Stimulated activated CD4-positive, alpha-beta T cell treated with anti-CD3 and anti-CD28 coated beads, Interleukin-2, amount 100 ng/mL, for 48 hours (primary cell): ENCODE measurements around the gene CHPF.

ENCODE experiments used
- DNase-seq, 2 donors: peaks; one replicate each; pipeline ENCODE4 v3.0.0-alpha.2; 2020

CHPF gene

DNA sequence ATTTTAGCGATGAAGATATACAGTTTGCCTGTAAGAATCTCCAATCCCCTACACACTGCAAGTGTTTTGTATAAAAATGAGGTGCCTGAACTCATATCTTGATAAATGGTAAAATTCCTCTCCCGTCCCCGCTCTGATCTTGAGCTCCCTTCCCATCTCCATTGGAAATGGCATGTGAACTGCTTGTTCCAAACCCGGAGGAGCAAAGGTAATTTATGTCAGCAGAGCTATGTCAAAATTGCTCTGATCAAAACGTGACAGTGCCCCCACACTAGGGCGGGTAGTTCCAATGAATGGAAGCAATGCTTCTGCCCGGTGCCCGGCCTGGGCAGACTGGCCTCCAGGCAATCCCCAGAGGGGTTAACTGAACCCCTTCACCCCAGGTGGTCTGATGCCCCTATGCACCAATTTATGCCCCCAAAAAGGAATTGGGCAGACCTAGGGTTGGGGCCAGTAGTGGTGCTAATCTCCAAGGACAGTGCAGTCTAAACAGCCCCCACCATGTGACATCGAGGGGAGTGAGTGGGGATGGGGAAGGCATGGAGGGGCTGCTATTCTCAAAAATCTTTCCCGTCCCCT is 48.6 kb downstream of the CHPF start:
- no peak for DNase-seq

DNA sequence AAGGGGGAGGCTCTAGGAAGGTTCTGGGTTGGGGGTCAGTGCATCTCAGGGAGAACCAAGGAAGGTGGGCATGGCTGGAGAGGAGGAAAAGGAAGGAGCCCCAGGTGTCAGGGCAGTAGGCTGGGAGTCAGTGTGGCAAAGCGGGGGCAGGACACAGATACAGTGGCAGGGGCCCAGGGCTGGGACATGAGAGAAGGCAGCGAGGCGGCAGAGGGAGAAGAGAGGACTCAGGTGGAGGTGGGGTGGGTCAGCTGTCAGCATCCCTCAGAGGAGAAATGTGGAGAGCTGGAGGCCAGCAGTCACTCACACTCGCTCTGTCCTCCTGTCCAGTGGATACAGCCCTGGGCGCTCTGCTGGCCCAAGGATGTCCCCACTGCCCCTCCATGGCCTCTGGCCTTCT is 50.5 kb downstream of the CHPF start:
- DNase-seq, result no peak

DNA sequence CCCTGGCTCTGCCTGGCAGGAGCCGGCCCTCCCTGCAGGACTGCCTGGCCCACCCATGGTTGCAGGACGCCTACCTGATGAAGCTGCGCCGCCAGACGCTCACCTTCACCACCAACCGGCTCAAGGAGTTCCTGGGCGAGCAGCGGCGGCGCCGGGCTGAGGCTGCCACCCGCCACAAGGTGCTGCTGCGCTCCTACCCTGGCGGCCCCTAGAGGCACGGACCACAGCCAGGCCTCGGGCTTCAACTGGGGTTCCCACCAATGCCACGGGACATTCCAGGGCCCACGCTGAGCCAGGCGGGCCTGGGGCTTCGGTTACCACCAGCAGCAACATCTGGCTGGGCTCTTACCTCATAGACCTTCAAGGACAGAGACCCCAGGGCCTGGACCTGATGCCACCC is 51.0 kb downstream of the CHPF start:
- DNase-seq, result no peak

DNA sequence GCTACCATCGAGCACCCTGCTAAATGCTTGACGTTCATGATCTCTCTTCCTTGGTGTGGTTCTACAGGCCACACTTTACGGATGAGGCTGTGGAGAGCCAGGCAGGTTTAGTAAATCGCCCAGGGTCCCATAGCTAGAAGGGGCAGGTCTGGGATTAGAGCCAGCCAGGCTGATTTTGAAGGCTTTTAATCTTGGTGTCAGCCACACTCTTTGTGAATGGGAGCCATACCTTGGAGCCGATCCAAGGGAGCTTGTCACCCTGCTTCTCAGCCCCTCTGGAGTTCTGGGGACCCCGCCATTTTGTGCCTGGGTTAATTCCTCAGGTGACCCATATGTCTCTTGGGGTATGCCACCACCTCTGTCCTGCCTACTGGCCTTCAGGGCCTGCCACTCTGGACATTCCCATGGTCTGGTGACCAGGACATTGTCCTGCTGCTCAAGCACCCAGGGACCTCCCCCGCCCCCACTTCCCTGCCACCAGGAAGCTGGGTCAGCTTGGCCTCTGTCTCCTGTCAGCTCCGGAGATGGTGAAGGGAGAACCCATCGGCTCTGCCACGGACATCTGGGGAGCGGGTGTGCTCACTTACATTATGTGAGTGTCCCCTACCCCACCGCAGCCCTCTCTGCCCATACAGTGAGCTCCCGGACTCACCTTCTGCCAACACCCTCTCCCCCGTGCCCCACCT is 52.2 kb downstream of the CHPF start:
- DNase-seq, result no peak

DNA sequence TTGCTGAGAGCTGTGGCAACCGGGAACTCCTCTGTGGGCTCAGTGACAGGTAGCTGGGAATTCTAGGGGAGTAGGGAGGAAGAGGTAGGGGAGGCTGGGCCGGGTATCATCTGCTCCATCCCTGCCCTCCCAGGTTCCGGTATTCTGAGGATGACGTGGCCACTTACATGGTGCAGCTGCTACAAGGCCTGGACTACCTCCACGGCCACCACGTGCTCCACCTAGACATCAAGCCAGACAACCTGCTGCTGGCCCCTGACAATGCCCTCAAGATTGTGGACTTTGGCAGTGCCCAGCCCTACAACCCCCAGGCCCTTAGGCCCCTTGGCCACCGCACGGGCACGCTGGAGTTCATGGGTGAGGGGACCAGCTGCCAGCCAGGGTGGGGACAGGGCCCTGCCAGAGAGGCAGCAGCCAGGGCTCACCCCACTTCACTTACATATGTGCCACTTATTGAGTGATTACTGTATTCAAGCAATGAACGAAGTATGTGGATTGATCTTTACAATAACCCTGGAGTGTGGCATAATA is 52.9 kb downstream of the CHPF start:
- DNase-seq, result no peak

DNA sequence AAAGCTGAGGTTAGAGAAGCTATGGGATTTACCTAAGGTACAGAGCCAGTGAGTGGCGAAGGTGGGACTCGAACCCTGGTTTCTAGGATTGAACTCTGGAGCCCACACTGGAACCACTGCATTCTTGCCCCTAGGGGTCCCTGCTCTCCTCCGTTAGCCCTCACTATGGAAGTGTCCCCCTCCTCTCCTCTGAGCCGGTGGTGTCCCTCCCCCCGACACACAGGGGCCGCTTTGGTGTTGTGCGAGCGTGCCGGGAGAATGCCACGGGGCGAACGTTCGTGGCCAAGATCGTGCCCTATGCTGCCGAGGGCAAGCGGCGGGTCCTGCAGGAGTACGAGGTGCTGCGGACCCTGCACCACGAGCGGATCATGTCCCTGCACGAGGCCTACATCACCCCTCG is 53.4 kb downstream of the CHPF start:
- DNase-seq, result no peak

DNA sequence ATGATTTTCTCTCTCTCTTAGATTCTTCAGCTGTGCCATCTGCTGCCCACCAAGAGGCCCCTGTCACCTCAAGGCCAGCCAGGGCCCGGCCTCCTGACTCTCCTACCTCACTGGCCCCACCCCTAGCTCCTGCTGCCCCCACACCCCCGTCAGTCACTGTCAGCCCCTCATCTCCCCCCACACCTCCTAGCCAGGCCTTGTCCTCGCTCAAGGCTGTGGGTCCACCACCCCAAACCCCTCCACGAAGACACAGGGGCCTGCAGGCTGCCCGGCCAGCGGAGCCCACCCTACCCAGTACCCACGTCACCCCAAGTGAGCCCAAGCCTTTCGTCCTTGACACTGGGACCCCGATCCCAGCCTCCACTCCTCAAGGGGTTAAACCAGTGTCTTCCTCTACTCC is 54.3 kb downstream of the CHPF start:
- no peak for DNase-seq
